Activated CD8-positive, alpha-beta T cell treated with anti-CD3 and anti-CD28 coated beads for 36 hours (primary cell): ENCODE measurements around the gene OTOP2. TPM values are rescaled to one million over a fixed set of nuclear protein-coding genes. Genes with fewer than 3 reads are reported as not detected.

Source experiments
- ATAC-seq: fragments of 200-7000 bp; cut with Tn5 transposase; one replicate; pipeline ENCODE4 v1.10.0; 2021; ENCODE audit warnings: mild to moderate bottlenecking, moderate library complexity
- CTCF ChIA-PET: fragments of 350-600 bp; sonication (Branson Sonifier 250); formaldehyde crosslinking; loops from one replicate; lab custom pipeline; 2021; ENCODE audit warnings: antibody characterized with exemption; lab: Charles Lee
- POLR2A ChIA-PET: fragments of 350-600 bp; sonication (Branson Sonifier 250); formaldehyde crosslinking; loops from one replicate; lab custom pipeline; 2021; ENCODE audit warnings: antibody characterized with exemption; lab: Charles Lee
- DNase-seq: peaks from one replicate; pipeline ENCODE4 v3.0.0-alpha.2; 2020
- H3K27ac Mint-ChIP-seq: one replicate; pipeline ENCODE4 v1.8.0; 2021; ENCODE audit warnings: mild to moderate bottlenecking, mixed read lengths
- H3K27me3 Mint-ChIP-seq: one replicate; pipeline ENCODE4 v1.8.0; 2021; ENCODE audit warnings: mixed read lengths
- H3K36me3 Mint-ChIP-seq: one replicate; pipeline ENCODE4 v1.8.0; 2021; ENCODE audit warnings: low read depth, mixed read lengths
- H3K4me1 Mint-ChIP-seq: one replicate; pipeline ENCODE4 v1.8.0; 2021; ENCODE audit warnings: low read depth, mixed read lengths
- H3K4me3 Mint-ChIP-seq: one replicate; pipeline ENCODE4 v1.8.0; 2021; ENCODE audit warnings: mild to moderate bottlenecking, moderate library complexity, mixed read lengths
- H3K9me3 Mint-ChIP-seq: one replicate; pipeline ENCODE4 v1.8.0; 2021; ENCODE audit warnings: mixed read lengths
- CTCF ChIP-seq: fragments of 200-600 bp; IDR thresholded peaks from one replicate; pipeline ENCODE4 v1.8.0; 2022; ENCODE audit warnings: antibody characterized with exemption, mild to moderate bottlenecking
- intact Hi-C: fragments of 100-400 bp; cut with micrococcal nuclease; formaldehyde crosslinking; loops from one replicate; pipeline ENCODE4 v1.10.0; 2022
- total RNA-seq, 2 experiments: library from RNA; stranded (reverse); gene quantifications; one replicate each; pipeline ENCODE4 v1.2.3, GENCODE V29; 2021

OTOP2 gene
- total RNA-seq, 2 experiments from 2014 or later: not detected

- H3K36me3 Mint-ChIP-seq: no peaks in the 10 kb centered on the region
- H3K27ac Mint-ChIP-seq: no peak within 1 kb of the TSS
- H3K4me1 Mint-ChIP-seq: peaks cover 11% of the 10 kb centered on the region
- DNase-seq (peak; percentile 81), ATAC-seq (peak; percentile 92)
- no peaks in the 10 kb centered on the region for H3K9me3 Mint-ChIP-seq
- peak within 1 kb of the TSS; percentile 70 for H3K4me3 Mint-ChIP-seq
- intact Hi-C loops: no loop called here
- H3K27me3 Mint-ChIP-seq: peaks cover 12% of the 10 kb centered on the region
- TF ChIP-seq CTCF: no peak
- ChIA-PET POLR2A (interaction anchor here (0.9 to 1.5 kb wide), 5 partner anchors 40 to 110 kb away, joined by 3 to 6 read pairs (median 3); partner anchors contain the start of gene MRPL58), CTCF (interaction anchor here (1.0 to 7.6 kb wide), 5 partner anchors 10 to 142 kb away, joined by 6 to 87 read pairs (median 8); partner anchors contain the start of gene CDR2L)
These were observed 48.3 kb downstream of the OTOP2 start, which contains the start of gene HID1 for GRCh38 chr17:74972107-74972972. Gene HID1 (minus strand): TSS chr17:74972759. CDS start chr17:74972656, 103 bp downstream.

- TF ChIP-seq CTCF: no peak
- DNase-seq: no peak
- ChIA-PET POLR2A (interaction anchor here (0.9 to 1.5 kb wide), 6 partner anchors 9 to 111 kb away, joined by 3 to 6 read pairs (median 3); partner anchors contain the start of gene MRPL58), CTCF (interaction anchor here (0.6 to 7.6 kb wide), 6 partner anchors 11 to 141 kb away, joined by 3 to 87 read pairs (median 8); partner anchors contain the start of gene CDR2L)
- Mint-ChIP-seq H3K9me3 (no peaks in the 10 kb centered on the region), H3K4me3 (peak overlapping the region; percentile 70), H3K27me3 (peaks cover 12% of the 10 kb centered on the region), H3K36me3 (no peaks in the 10 kb centered on the region), H3K27ac (no peak overlapping the region), H3K4me1 (peaks cover 11% of the 10 kb centered on the region)
- ATAC-seq: no peak
- intact Hi-C loops: no loop called here
These were observed 48.9 kb downstream of the OTOP2 start for GRCh38 chr17:74972973-74973328.

- Mint-ChIP-seq H3K27ac (no peak overlapping the region), H3K27me3 (peaks cover 13% of the 10 kb centered on the region)
- TF ChIP-seq CTCF: no peak
These were observed 51.9 kb downstream of the OTOP2 start for GRCh38 chr17:74975943-74976342.

GRCh38 chr17:74977802-74978201 is 53.7 kb downstream of the OTOP2 start:
- peaks cover 13% of the 10 kb centered on the region for H3K27me3 Mint-ChIP-seq
- intact Hi-C loops: no loop called here

More at GRCh38 chr17:74975943-74976342, 51.9 kb downstream of the OTOP2 start:
- no peak for DNase-seq
- POLR2A ChIA-PET: interaction anchor here (0.5 to 1.2 kb wide), 3 partner anchors 11 to 457 kb away, joined by 3 read pairs; partner anchors contain the start of gene CDR2L
- peaks cover 13% of the 10 kb centered on the region for H3K4me1 Mint-ChIP-seq
- H3K36me3 Mint-ChIP-seq: no peaks in the 10 kb centered on the region
- no peak overlapping the region for H3K4me3 Mint-ChIP-seq
- CTCF ChIA-PET: interaction anchor here (0.9 to 1.6 kb wide), 4 partner anchors 11 to 138 kb away, joined by 3 to 7 read pairs (median 6); partner anchors contain the start of gene CDR2L
- no peak for ATAC-seq
- intact Hi-C loops: no loop called here
- no peaks in the 10 kb centered on the region for H3K9me3 Mint-ChIP-seq

More at GRCh38 chr17:74977802-74978201, 53.7 kb downstream of the OTOP2 start:
- no peak for TF ChIP-seq CTCF
- H3K4me3 Mint-ChIP-seq: no peak overlapping the region
- ATAC-seq (no peak), DNase-seq (no peak)
- ChIA-PET POLR2A (no interaction called here), CTCF (interaction anchor here (0.9 to 1.3 kb wide), 2 partner anchors 17 to 19 kb away, joined by 3 to 4 read pairs; no protein-coding TSS in a partner anchor)
- peaks cover 17% of the 10 kb centered on the region for H3K4me1 Mint-ChIP-seq
- no peak overlapping the region for H3K27ac Mint-ChIP-seq
- H3K9me3 Mint-ChIP-seq: no peaks in the 10 kb centered on the region
- H3K36me3 Mint-ChIP-seq: no peaks in the 10 kb centered on the region
